Pancreas (tissue), 10 donors: ENCODE results near the gene IFITM10. TPM values are rescaled to one million over a fixed set of nuclear protein-coding genes. Genes with fewer than 3 reads are reported as not detected.

ENCODE experiments used
- ATAC-seq, 4 donors: fragments of 200-7000 bp; cut with Tn5 transposase; one replicate each; pipeline versions ENCODE4 v1.8.0 to v1.9.1; 2020; ENCODE audit warnings: mild to moderate bottlenecking in 4 of 4, moderate library complexity in 4 of 4
- DNase-seq, 6 donors: peaks; one replicate each; pipeline ENCODE4 v3.0.0-alpha.2; 2020
- FAIRE-seq: peaks from 2 replicates; lab custom pipeline; 2012; peaks lifted over from hg19 to GRCh38; lab: Jason Lieb, UNC
- H3K27ac ChIP-seq, 4 donors: fragments of 200-600 bp; sonication (generic); 1 replicate in 3 of 4; 2 replicates in 1 of 4; pipeline versions ENCODE4 v1.5.0 to v1.8.0; 2020
- H3K27me3 ChIP-seq, 4 donors: fragments of 200-600 bp; one replicate each; pipeline ENCODE4 v1.8.0; 2021
- H3K36me3 ChIP-seq, 3 donors: fragments of 200-600 bp; sonication (generic) in 1 of 3; one replicate each; pipeline versions ENCODE4 v1.5.0 to v1.8.0; 2020 to 2021
- H3K4me1 ChIP-seq, 3 donors: fragments of 200-600 bp; one replicate each; pipeline ENCODE4 v1.8.0; 2021
- H3K4me3 ChIP-seq, 4 donors: fragments of 200-600 bp; sonication (generic) in 2 of 4; one replicate each; pipeline versions ENCODE4 v1.5.0 to v1.8.0; 2020 to 2021
- H3K9me3 ChIP-seq, 4 donors: fragments of 200-600 bp; one replicate each; pipeline ENCODE4 v1.8.0; 2021
- CTCF ChIP-seq, 4 donors: fragments of 200-600 bp; sonication (generic) in 3 of 4; IDR thresholded peaks; one replicate each; pipeline versions ENCODE4 v1.5.0 to v1.8.0; 2021; ENCODE audit warnings: antibody characterized with exemption in 4 of 4
- WGBS, 2 donors: extraction: QIAGEN DNeasy Blood & Tissue Kit; methylation state at CpG; one replicate each; pipeline ENCODE4 v1.1.7; 2013; 5-methylcytosine and 5-hydroxymethylcytosine counted together
- intact Hi-C, 3 donors: fragments of 100-400 bp; cut with DNase I; formaldehyde crosslinking; loops; one replicate each; pipeline versions ENCODE4 v1.11.1 to v1.14.2; 2022
- polyA plus RNA-seq, 2 donors: library from polyadenylated mRNA; stranded (reverse); fragments of 200-250 nt; gene quantifications; one replicate each; pipeline ENCODE4 v1.2.3, GENCODE V29; 2013
- total RNA-seq, 6 donors: library from RNA; stranded (reverse); fragmentation: NEBNext Ultra II Directional in 4 of 6; extraction: Animal tissue kit (Norgen Biotek cat#: 25700) in 4 of 6; gene quantifications; one replicate each; pipeline versions ENCODE4 v1.2.1 to v1.2.4, GENCODE V29; 2021 to 2023
- donor health status: healthy with polysubstance abuse.
- donor health status: DM: no; HTN: no; CAD: no; lungs with moderate emphysema.
- donor health status: DM: no; HTN: no; CAD: no.
- donor health status: control.
- donor health status: control.
- donor health status: Bipolar disorder and iron deficiency.
- donor health status: DM: yes; HTN: yes; CAD: no.
- donor health status: DM: no; HTN: no; CAD: no.
- donor health status: DM: no; HTN: no; CAD: no.
- donor health status: DM: yes; HTN: yes; CAD: no.

The IFITM10 gene
- total and polyA plus RNA-seq, 8 donors = 0.28 to 2.0 (median 0.55) TPM

GRCh38 chr11:1714908-1715885 is 35.2 kb downstream of the IFITM10 start:
- DNase-seq (no peak), FAIRE-seq (no peak), ATAC-seq (no peak)
- 71% methylated on average over 24 of the region's 24 CpGs for WGBS, 2 donors
- Histone ChIP-seq H3K4me3 (no peak overlapping the region), H3K27ac (no peak overlapping the region), H3K27me3 (no peaks in the 10 kb centered on the region), H3K36me3 (no peaks in the 10 kb centered on the region), H3K4me1 (no peaks in the 10 kb centered on the region), H3K9me3 (no peaks in the 10 kb centered on the region)
- TF ChIP-seq CTCF (IDR thresholded peaks at IDR 0.05) = no peak
- intact Hi-C loops = no loop called here

GRCh38 chr11:1708716-1709115 is 41.7 kb downstream of the IFITM10 start:
- no peaks in the 10 kb centered on the region for H3K4me1 ChIP-seq
- intact Hi-C loops = no loop called here
- DNase-seq (no peak), ATAC-seq (no peak), FAIRE-seq (no peak)
- no peaks in the 10 kb centered on the region for H3K27me3 ChIP-seq
- no peak overlapping the region for H3K4me3 ChIP-seq
- 76 to 85% methylated on average over 10 of the region's 10 CpGs for WGBS, 2 donors
- no peaks in the 10 kb centered on the region for H3K9me3 ChIP-seq
- H3K27ac ChIP-seq = no peak overlapping the region
- H3K36me3 ChIP-seq = no peaks in the 10 kb centered on the region
- no peak for TF ChIP-seq CTCF (IDR thresholded peaks at IDR 0.05)

GRCh38 chr11:1707751-1708150 is 42.6 kb downstream of the IFITM10 start:
- no peak for FAIRE-seq
- DNase-seq = no peak
- ATAC-seq = no peak
- no peaks in the 10 kb centered on the region for H3K36me3 ChIP-seq
- H3K27me3 ChIP-seq = no peaks in the 10 kb centered on the region
- TF ChIP-seq CTCF (IDR thresholded peaks at IDR 0.05) = no peak
- intact Hi-C loops = no loop called here
- whole genome bisulfite sequencing, 2 donors = 22 to 27% methylated on average over 4 of the region's 4 CpGs
- H3K4me1 ChIP-seq = no peaks in the 10 kb centered on the region
- no peaks in the 10 kb centered on the region for H3K9me3 ChIP-seq
- no peak overlapping the region for H3K4me3 ChIP-seq
- H3K27ac ChIP-seq = no peak overlapping the region

DNA sequence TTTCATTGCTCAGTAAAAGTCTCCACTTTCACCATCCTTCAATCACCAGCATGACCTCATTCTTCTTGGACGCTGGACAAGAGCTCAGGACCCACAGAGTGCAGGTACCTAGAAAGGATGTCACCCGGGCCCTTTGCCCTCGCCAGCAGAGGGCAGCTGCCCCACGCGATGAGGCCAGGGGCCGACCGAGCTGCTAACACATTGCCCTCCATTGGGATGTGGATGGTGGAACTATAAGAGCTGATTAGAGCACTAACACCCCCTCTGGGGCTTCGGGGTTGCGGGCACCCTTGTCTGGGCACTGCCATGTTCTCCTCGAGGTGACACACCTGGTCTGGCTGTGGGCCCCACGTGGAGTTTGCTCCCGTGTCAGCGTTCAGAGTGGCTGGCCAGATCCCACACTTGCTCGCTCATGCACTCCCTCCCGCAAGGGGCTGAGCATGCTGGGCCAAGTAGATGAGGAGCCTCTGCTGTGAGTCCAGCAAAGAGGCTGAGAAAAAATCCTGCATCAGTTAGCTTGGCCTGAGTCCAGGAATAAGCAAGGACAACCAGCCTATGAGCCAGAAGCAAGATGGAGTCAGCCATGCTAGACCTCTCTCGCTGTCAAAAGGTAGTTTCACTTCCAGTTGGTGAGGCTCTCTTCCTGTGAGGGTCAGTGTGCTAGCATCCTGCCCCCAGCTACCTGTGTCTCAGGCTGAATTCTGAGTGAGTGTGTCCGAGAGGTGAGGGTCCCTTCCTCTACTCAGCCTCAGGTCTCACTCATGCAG is 43.6 kb downstream of the IFITM10 start:
- no peaks in the 10 kb centered on the region for H3K36me3 ChIP-seq
- no peak for TF ChIP-seq CTCF (IDR thresholded peaks at IDR 0.05)
- ATAC-seq (peak in 3 of 4 donors; percentile 35 to 72 (median 45)), DNase-seq (no peak), FAIRE-seq (no peak)
- H3K4me1 ChIP-seq = no peaks in the 10 kb centered on the region
- no peak overlapping the region for H3K27ac ChIP-seq
- no peaks in the 10 kb centered on the region for H3K9me3 ChIP-seq
- intact Hi-C loops = no loop called here
- 80 to 81% methylated on average over 17 of the region's 17 CpGs for WGBS, 2 donors
- no peaks in the 10 kb centered on the region for H3K27me3 ChIP-seq
- no peak overlapping the region for H3K4me3 ChIP-seq
